Fibroblast of the aortic adventitia (primary cell): ENCODE data around the gene HLA-B. TPM values are rescaled to one million over a fixed set of nuclear protein-coding genes. Genes with fewer than 3 reads are reported as not detected.

Experiments used
- DNase-seq: peaks from one replicate; pipeline ENCODE4 v3.0.0-alpha.2; 2010; ENCODE audit warnings: low read depth
- H3K4me3 ChIP-seq: 2 replicates; pipeline ENCODE4 v1.5.1; 2011; ENCODE audit warnings: low read depth, mild to moderate bottlenecking, control low read depth, low read length, moderate library complexity
- CTCF ChIP-seq: IDR thresholded peaks from 2 replicates; pipeline ENCODE4 v1.5.1; 2011; ENCODE audit warnings: mild to moderate bottlenecking, low read length, control low read depth, inconsistent platforms; ENCODE audit not compliant: insufficient read depth
- total RNA-seq: library from RNA; depleted of rRNA; stranded (reverse); fragments of >200 nt; gene quantifications from 2 replicates; pipeline ENCODE4 v1.2.3, GENCODE V29; 2012; ENCODE audit warnings: low replicate concordance

HLA-B gene
- total RNA-seq, 1 donor, result 84.2 TPM

- no peak for DNase-seq
- no peak overlapping the region for H3K4me3 ChIP-seq
- TF ChIP-seq CTCF, result no peak
Observed at GRCh38 chr6:31321005-31321707, 35.8 kb downstream of the HLA-B start.

- TF ChIP-seq CTCF, result no peak
- DNase-seq, result no peak
- H3K4me3 ChIP-seq, result no peak overlapping the region
Observed at GRCh38 chr6:31317036-31317435, 39.9 kb downstream of the HLA-B start.

- no peak overlapping the region for H3K4me3 ChIP-seq
- TF ChIP-seq CTCF, result no peak
- DNase-seq, result no peak
Observed at GRCh38 chr6:31309641-31310040, 47.3 kb downstream of the HLA-B start.

- H3K4me3 ChIP-seq, result no peak overlapping the region
- no peak for DNase-seq
- TF ChIP-seq CTCF, result no peak
Observed at GRCh38 chr6:31308845-31309175, 48.2 kb downstream of the HLA-B start.

GRCh38 chr6:31308050-31308844 lies 48.7 kb downstream of the HLA-B start:
- TF ChIP-seq CTCF, result no peak
- H3K4me3 ChIP-seq, result no peak overlapping the region
- DNase-seq, result no peak

GRCh38 chr6:31307669-31308049 lies 49.3 kb downstream of the HLA-B start:
- no peak overlapping the region for H3K4me3 ChIP-seq
- DNase-seq, result no peak
- no peak for TF ChIP-seq CTCF
